ENCODE measurements around the gene TNS4. TPM values are rescaled to one million over a fixed set of nuclear protein-coding genes. Genes with fewer than 3 reads are reported as not detected.

The TNS4 gene
- total and polyA plus RNA-seq, 2 experiments from 2014 or later: 0.20 TPM; not detected in 1

GRCh38 chr17:40430272-40431230 lies 70.9 kb downstream of the TNS4 start:
- WGBS, 2 experiments (ENCODE audit: low coverage in 1 of 2, low lambda C conversion rate in 2 of 2, missing lambda C conversion rate in 2 of 2): 72 to 81% methylated on average over 10 of the region's 10 CpGs
- Histone ChIP-seq H3K4me1 (ENCODE audit: insufficient read depth) (peaks cover 10% of the 10 kb centered on the region), H3K27me3 (replicated peaks; ENCODE audit: insufficient read depth) (no peaks in the 10 kb centered on the region), H3K4me2 (ENCODE audit: unreplicated experiment) (no peak overlapping the region), H4K20me1 (ENCODE audit: insufficient read depth) (no peaks in the 10 kb centered on the region), H3K9me3 (ENCODE audit: low read depth) (no peaks in the 10 kb centered on the region), H2AFZ (no peak overlapping the region), H3K79me2 (ENCODE audit: insufficient read depth) (no peaks in the 10 kb centered on the region), H3F3A (ENCODE audit: insufficient read depth) (peaks cover 5% of the 10 kb centered on the region), H3K9me2 (ENCODE audit: insufficient read depth) (no peaks in the 10 kb centered on the region), H3K9ac (no peak overlapping the region), H3K4me3 (no peak overlapping the region), H3K27ac (no peak overlapping the region), H3K36me3 (ENCODE audit: low read depth) (no peaks in the 10 kb centered on the region)
- DNase-seq: no peak
- TF ChIP-seq EZH2phosphoT487 (IDR thresholded peaks at IDR 0.05; ENCODE audit: insufficient read depth, low read depth) (no peak), EZH2 (IDR thresholded peaks at IDR 0.05; ENCODE audit: insufficient read depth, poor library complexity, severe bottlenecking) (no peak)
- in situ Hi-C loops (cut with MboI): no loop called here

GRCh38 chr17:40427002-40427491 lies 74.4 kb downstream of the TNS4 start:
- no peak overlapping the region for H3K4me3 ChIP-seq
- no peaks in the 10 kb centered on the region for H3K36me3 ChIP-seq (ENCODE audit: low read depth)
- no peak overlapping the region for H3K9ac ChIP-seq
- H3K27ac ChIP-seq: no peak overlapping the region
- H3F3A ChIP-seq (ENCODE audit: insufficient read depth): no peaks in the 10 kb centered on the region
- no peaks in the 10 kb centered on the region for H3K9me2 ChIP-seq (ENCODE audit: insufficient read depth)
- no peak overlapping the region for H3K4me2 ChIP-seq (ENCODE audit: unreplicated experiment)
- no peaks in the 10 kb centered on the region for H3K79me2 ChIP-seq (ENCODE audit: insufficient read depth)
- H3K4me1 ChIP-seq (ENCODE audit: insufficient read depth): no peaks in the 10 kb centered on the region
- no peak for TF ChIP-seq EZH2 (IDR thresholded peaks at IDR 0.05; ENCODE audit: insufficient read depth, poor library complexity, severe bottlenecking)
- no peak for TF ChIP-seq EZH2phosphoT487 (IDR thresholded peaks at IDR 0.05; ENCODE audit: insufficient read depth, low read depth)
- H3K9me3 ChIP-seq (ENCODE audit: low read depth): no peaks in the 10 kb centered on the region
- in situ Hi-C loops (cut with MboI): no loop called here
- DNase-seq: no peak
- no peaks in the 10 kb centered on the region for H4K20me1 ChIP-seq (ENCODE audit: insufficient read depth)
- H3K27me3 ChIP-seq (replicated peaks; ENCODE audit: insufficient read depth): no peaks in the 10 kb centered on the region
- no peak overlapping the region for H2AFZ ChIP-seq

Other genes with a start within 250 kb of the TNS4 start
- 12.4 and 13.4 TPM in 2 replicates for gene CDC6, start 213.7 kb downstream of the TNS4 start, total RNA-seq (2014; rRNA removed; shearing (Covaris generic))
- 8.8 and 9.8 TPM in 2 replicates for gene CDC6, start 213.7 kb downstream of the TNS4 start, polyA plus RNA-seq (2016; fragmentation: Nextera tagmentation; extraction: Ambion mirVana)
- 32.2 and 38.9 TPM in 2 replicates for gene RARA, start 192.4 kb downstream of the TNS4 start, total RNA-seq (2014; rRNA removed; shearing (Covaris generic))
- gene RARA, start 192.4 kb downstream of the TNS4 start, polyA plus RNA-seq (2016; fragmentation: Nextera tagmentation; extraction: Ambion mirVana): 23.7 and 24.5 TPM in 2 replicates
- 1.2 TPM in 1 of 2 replicates, not detected in the other for gene GJD3, start 136.9 kb downstream of the TNS4 start, total RNA-seq (2014; rRNA removed; shearing (Covaris generic))
- 1.3 and 2.0 TPM in 2 replicates for gene GJD3, start 136.9 kb downstream of the TNS4 start, polyA plus RNA-seq (2016; fragmentation: Nextera tagmentation; extraction: Ambion mirVana)
- 71.4 and 75.8 TPM in 2 replicates for gene TOP2A, start 83.7 kb downstream of the TNS4 start, total RNA-seq (2014; rRNA removed; shearing (Covaris generic))
- gene TOP2A, start 83.7 kb downstream of the TNS4 start, polyA plus RNA-seq (2016; fragmentation: Nextera tagmentation; extraction: Ambion mirVana): 39.6 and 47.0 TPM in 2 replicates
- gene IGFBP4, start 58.2 kb downstream of the TNS4 start, total RNA-seq (2014; rRNA removed; shearing (Covaris generic)): 361 and 408 TPM in 2 replicates
- 1,209 and 1,277 TPM in 2 replicates for gene IGFBP4, start 58.2 kb downstream of the TNS4 start, polyA plus RNA-seq (2016; fragmentation: Nextera tagmentation; extraction: Ambion mirVana)
- gene CCR7, start 63.8 kb upstream of the TNS4 start, total RNA-seq (2014; rRNA removed; shearing (Covaris generic)): not detected in 2 replicates
- 0.68 and 1.2 TPM in 2 replicates for gene CCR7, start 63.8 kb upstream of the TNS4 start, polyA plus RNA-seq (2016; fragmentation: Nextera tagmentation; extraction: Ambion mirVana)
- gene SMARCE1, start 146.2 kb upstream of the TNS4 start, total RNA-seq (2014; rRNA removed; shearing (Covaris generic)): 67.4 and 75.8 TPM in 2 replicates
- gene SMARCE1, start 146.2 kb upstream of the TNS4 start, polyA plus RNA-seq (2016; fragmentation: Nextera tagmentation; extraction: Ambion mirVana): 133 and 144 TPM in 2 replicates
- gene KRT222, start 163.6 kb upstream of the TNS4 start, total RNA-seq (2014; rRNA removed; shearing (Covaris generic)): not detected in 2 replicates
- not detected in 2 replicates for gene KRT222, start 163.6 kb upstream of the TNS4 start, polyA plus RNA-seq (2016; fragmentation: Nextera tagmentation; extraction: Ambion mirVana)
- not detected in 2 replicates for gene KRT24, start 202.1 kb upstream of the TNS4 start, total RNA-seq (2014; rRNA removed; shearing (Covaris generic))
- gene KRT24, start 202.1 kb upstream of the TNS4 start, polyA plus RNA-seq (2016; fragmentation: Nextera tagmentation; extraction: Ambion mirVana): not detected in 2 replicates

All from GM23248 (cell line).